SK-N-SH (cell line): ENCODE data around the gene RFT1. TPM values are rescaled to one million over a fixed set of nuclear protein-coding genes. Genes with fewer than 3 reads are reported as not detected.

Source experiments
- CTCF ChIA-PET: fragments of 300-600, 350-600 bp; formaldehyde crosslinking; extraction: SDS; loops from one replicate; lab custom pipeline; 2021; lab: Yijun Ruan, JAX
- POLR2A ChIA-PET: fragments of 350-600 bp; sonication (Branson Sonifier 250); formaldehyde crosslinking; extraction: SDS; loops from one replicate; lab custom pipeline; 2020; ENCODE audit warnings: antibody characterized with exemption, inconsistent platforms; lab: Yijun Ruan, JAX
- DNase-seq: peaks from one replicate; pipeline ENCODE4 v3.0.0; 2012
- H2AFZ ChIP-seq: fragments of 200-600 bp; sonication (generic); 2 replicates; pipeline ENCODE4 v1.8.1; 2016; ENCODE audit warnings: antibody characterized with exemption, mild to moderate bottlenecking, low read depth
- H3F3A ChIP-seq: fragments of 200-600 bp; sonication (generic); replicated peaks from 2 replicates; pipeline ENCODE3; 2016; ENCODE audit warnings: antibody characterized with exemption, mild to moderate bottlenecking; ENCODE audit not compliant: insufficient read depth
- H3K27ac ChIP-seq, 2 experiments: fragments of 200-500 bp in 1 of 2; fragments of 200-600 bp in 1 of 2; sonication (Bioruptor generic) in 1 of 2; sonication (generic), shearing (Covaris generic) in 1 of 2; 2 replicates each; pipeline versions ENCODE4 v1.5.1 to v1.6.1; 2014 to 2016; ENCODE audit warnings: low read depth in 2 of 2, inconsistent platforms in 1 of 2, low read length in 1 of 2, mild to moderate bottlenecking in 1 of 2, mixed read lengths in 1 of 2
- H3K27me3 ChIP-seq: fragments of 200-600 bp; sonication (generic), shearing (Covaris generic); 2 replicates; pipeline ENCODE4 v1.6.1; 2016; ENCODE audit warnings: mixed run types; ENCODE audit not compliant: insufficient read depth
- H3K36me3 ChIP-seq, 2 experiments: fragments of 200-500 bp in 1 of 2; fragments of 200-600 bp in 1 of 2; sonication (Bioruptor generic) in 1 of 2; sonication (generic) in 1 of 2; replicated peaks in 1 of 2; 2 replicates each; pipeline versions ENCODE3 to v1.5.1; 2014 to 2016; ENCODE audit warnings: low read length in 1 of 2, mild to moderate bottlenecking in 1 of 2; ENCODE audit not compliant: insufficient read depth in 2 of 2, control insufficient read depth in 1 of 2
- H3K4me1 ChIP-seq, 2 experiments: fragments of 200-500 bp in 1 of 2; fragments of 200-600 bp in 1 of 2; sonication (Bioruptor generic) in 1 of 2; sonication (generic), shearing (Covaris generic) in 1 of 2; 2 replicates each; pipeline versions ENCODE4 v1.5.1 to v1.6.1; 2014 to 2016; ENCODE audit warnings: low read depth in 1 of 2, low read length in 1 of 2, mixed run types in 1 of 2; ENCODE audit not compliant: insufficient read depth in 2 of 2, control insufficient read depth in 1 of 2
- H3K4me2 ChIP-seq: fragments of 200-600 bp; sonication (generic), shearing (Covaris generic); 2 replicates; pipeline ENCODE4 v1.6.1; 2017; ENCODE audit warnings: mixed run types
- H3K4me3 ChIP-seq, 2 experiments: fragments of 200-500 bp in 1 of 2; fragments of 200-600 bp in 1 of 2; sonication (Bioruptor generic) in 1 of 2; sonication (generic), shearing (Covaris generic) in 1 of 2; 2 replicates each; pipeline versions ENCODE4 v1.5.1 to v1.8.1; 2014 to 2016; ENCODE audit warnings: low read depth in 2 of 2, inconsistent platforms in 1 of 2, low read length in 1 of 2, mild to moderate bottlenecking in 1 of 2, mixed read lengths in 1 of 2, moderate library complexity in 1 of 2
- H3K79me2 ChIP-seq: fragments of 200-600 bp; sonication (generic); 2 replicates; pipeline ENCODE4 v1.8.1; 2017; ENCODE audit warnings: mild to moderate bottlenecking; ENCODE audit not compliant: insufficient read depth
- H3K9ac ChIP-seq: fragments of 200-600 bp; sonication (generic); 2 replicates; pipeline ENCODE4 v1.6.1; 2017; ENCODE audit warnings: mixed run types
- H3K9me2 ChIP-seq: fragments of 200-600 bp; sonication (generic); 2 replicates; pipeline ENCODE4 v1.6.1; 2017; ENCODE audit warnings: mixed run types
- H3K9me3 ChIP-seq: fragments of 200-600 bp; sonication (generic); 2 replicates; pipeline ENCODE4 v1.6.1; 2017; ENCODE audit warnings: mixed run types, mild to moderate bottlenecking, moderate library complexity
- H4K20me1 ChIP-seq: fragments of 200-600 bp; sonication (generic); 2 replicates; pipeline ENCODE4 v1.6.1; 2017; ENCODE audit warnings: mild to moderate bottlenecking, mixed run types; ENCODE audit not compliant: insufficient read depth
- CTCF ChIP-seq: fragments of 200-600 bp; sonication (generic); IDR thresholded peaks from 2 replicates; pipeline ENCODE4 v1.6.1; 2017; ENCODE audit warnings: antibody characterized with exemption, mild to moderate bottlenecking, moderate library complexity
- ELF1 ChIP-seq: IDR thresholded peaks from 2 replicates; pipeline ENCODE4 v1.4.0; 2012
- EZH2phosphoT487 ChIP-seq: fragments of 200-600 bp; sonication (generic); IDR thresholded peaks from 2 replicates; pipeline ENCODE4 v1.6.1; 2017; ENCODE audit warnings: low read depth, mixed run types, mild to moderate bottlenecking, antibody characterized with exemption, moderate library complexity, borderline replicate concordance
- FOSL2 ChIP-seq: IDR thresholded peaks from 2 replicates; pipeline ENCODE4 v1.4.0; 2012; ENCODE audit warnings: low read depth, mild to moderate bottlenecking, moderate library complexity, borderline replicate concordance
- JUND ChIP-seq: IDR thresholded peaks from 2 replicates; pipeline ENCODE4 v1.4.0; 2012
- MAX ChIP-seq: IDR thresholded peaks from 2 replicates; pipeline ENCODE4 v1.4.0; 2012; ENCODE audit warnings: low read depth
- NRF1 ChIP-seq: IDR thresholded peaks from 2 replicates; pipeline ENCODE4 v1.6.1; 2012; ENCODE audit warnings: low read depth, mild to moderate bottlenecking, low read length
- POLR2AphosphoS5 ChIP-seq: IDR thresholded peaks from 2 replicates; pipeline ENCODE4 v1.6.1; 2012; ENCODE audit warnings: low read depth, low read length
- RFX5 ChIP-seq: IDR thresholded peaks from 2 replicates; pipeline ENCODE4 v1.6.1; 2012; ENCODE audit warnings: mild to moderate bottlenecking, improper control_type of control experiment, low read length
- SMC3 ChIP-seq: IDR thresholded peaks from 2 replicates; pipeline ENCODE4 v1.6.1; 2012; ENCODE audit warnings: low read depth, low read length, improper control_type of control experiment
- TCF12 ChIP-seq: IDR thresholded peaks from 2 replicates; pipeline ENCODE4 v1.4.0; 2012
- TEAD4 ChIP-seq: IDR thresholded peaks from 2 replicates; pipeline ENCODE4 v1.4.0; 2012; ENCODE audit warnings: mild to moderate bottlenecking, borderline replicate concordance; ENCODE audit not compliant: insufficient read depth
- USF1 ChIP-seq: IDR thresholded peaks from 2 replicates; pipeline ENCODE4 v1.4.0; 2012; ENCODE audit warnings: low read depth, borderline replicate concordance
- WGBS: methylation state at CpG from one replicate; pipeline ENCODE4 v1.1.6; 2017; ENCODE audit warnings: low lambda C conversion rate; 5-methylcytosine and 5-hydroxymethylcytosine counted together
- polyA plus RNA-seq, 3 experiments: library from polyadenylated mRNA; depleted of rRNA; stranded (reverse); fragments of >200 nt; gene quantifications; 2 replicates each; pipeline ENCODE4 v1.2.3, GENCODE V29; 2012
- TF ChIP-seq, protein P1 (sequence below): fragments of 150-350 bp; IDR thresholded peaks from 2 replicates; pipeline ENCODE4 v1.6.1; 2016; ENCODE audit warnings: mild to moderate bottlenecking, low read depth, low read length
- TF ChIP-seq, protein P2 (sequence below): fragments of 150-350 bp; IDR thresholded peaks from 2 replicates; pipeline ENCODE4 v1.6.1; 2017; ENCODE audit warnings: antibody characterized with exemption, low read length, low read depth, borderline replicate concordance

The RFT1 gene
- polyA plus RNA-seq, 1 of the 3 experiments (the other 2 are of a cell fraction) = 13.8 TPM

GRCh38 chr3:53166206-53166605 lies 36.0 kb upstream of the RFT1 start:
- H3F3A ChIP-seq = peaks cover 4% of the 10 kb centered on the region
- no peak for TF ChIP-seq TCF12
- TF ChIP-seq RFX5 = no peak
- TF ChIP-seq POLR2AphosphoS5 = no peak
- TF ChIP-seq JUND = no peak
- TF ChIP-seq ELF1 = no peak
- TF ChIP-seq SMC3 = no peak
- no peak for TF ChIP-seq TEAD4
- TF ChIP-seq MAX = no peak
- no peak for TF ChIP-seq NRF1
- TF ChIP-seq, protein P1, sequence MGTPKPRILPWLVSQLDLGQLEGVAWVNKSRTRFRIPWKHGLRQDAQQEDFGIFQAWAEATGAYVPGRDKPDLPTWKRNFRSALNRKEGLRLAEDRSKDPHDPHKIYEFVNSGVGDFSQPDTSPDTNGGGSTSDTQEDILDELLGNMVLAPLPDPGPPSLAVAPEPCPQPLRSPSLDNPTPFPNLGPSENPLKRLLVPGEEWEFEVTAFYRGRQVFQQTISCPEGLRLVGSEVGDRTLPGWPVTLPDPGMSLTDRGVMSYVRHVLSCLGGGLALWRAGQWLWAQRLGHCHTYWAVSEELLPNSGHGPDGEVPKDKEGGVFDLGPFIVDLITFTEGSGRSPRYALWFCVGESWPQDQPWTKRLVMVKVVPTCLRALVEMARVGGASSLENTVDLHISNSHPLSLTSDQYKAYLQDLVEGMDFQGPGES = no peak
- TF ChIP-seq, protein P2, sequence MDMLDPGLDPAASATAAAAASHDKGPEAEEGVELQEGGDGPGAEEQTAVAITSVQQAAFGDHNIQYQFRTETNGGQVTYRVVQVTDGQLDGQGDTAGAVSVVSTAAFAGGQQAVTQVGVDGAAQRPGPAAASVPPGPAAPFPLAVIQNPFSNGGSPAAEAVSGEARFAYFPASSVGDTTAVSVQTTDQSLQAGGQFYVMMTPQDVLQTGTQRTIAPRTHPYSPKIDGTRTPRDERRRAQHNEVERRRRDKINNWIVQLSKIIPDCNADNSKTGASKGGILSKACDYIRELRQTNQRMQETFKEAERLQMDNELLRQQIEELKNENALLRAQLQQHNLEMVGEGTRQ = no peak
- TF ChIP-seq FOSL2 = no peak
- no peak for TF ChIP-seq EZH2phosphoT487
- TF ChIP-seq CTCF = no peak
- no peak for TF ChIP-seq USF1
- TF ChIP-seq, all 33 proteins: peak for 0
- ChIA-PET CTCF (interaction anchor here (3.0 kb wide), 1 partner anchor 29 kb away, joined by 14 read pairs; no protein-coding TSS in a partner anchor), POLR2A (no interaction called here)
- H3K36me3 ChIP-seq = no peaks in the 10 kb centered on the region
- H3K4me2 ChIP-seq = no peak overlapping the region
- no CpG with 5 or more reads among the region's 4 CpGs for WGBS
- H3K9me3 ChIP-seq = no peaks in the 10 kb centered on the region
- no peaks in the 10 kb centered on the region for H3K27me3 ChIP-seq
- H3K4me1 ChIP-seq = peaks cover 0 to 50% of the 10 kb centered on the region in 2 experiments; a peak in 1 of 4 replicates
- H3K27ac ChIP-seq = no peak overlapping the region
- H3K79me2 ChIP-seq = peaks cover 4% of the 10 kb centered on the region; the same call in 1 of the 2 replicates
- no peak for DNase-seq
- H3K9me2 ChIP-seq = no peaks in the 10 kb centered on the region
- 0 out of 2 replicates have a peak, but pooled peaks cover under 1% of the 10 kb centered on the region for H4K20me1 ChIP-seq
- no peak overlapping the region for H3K9ac ChIP-seq
- no peak overlapping the region for H3K4me3 ChIP-seq
- no peak overlapping the region for H2AFZ ChIP-seq
